GM21576 (cell line): ENCODE data around the gene PLA2G2F.

Experiments used
- ATAC-seq: cut with Tn5 transposase; IDR thresholded peaks from one replicate; pipeline ENCODE4 v1.9.1; 2021; ENCODE audit warnings: mild to moderate bottlenecking, moderate library complexity; ENCODE audit not compliant: unreplicated experiment

The PLA2G2F gene

DNA sequence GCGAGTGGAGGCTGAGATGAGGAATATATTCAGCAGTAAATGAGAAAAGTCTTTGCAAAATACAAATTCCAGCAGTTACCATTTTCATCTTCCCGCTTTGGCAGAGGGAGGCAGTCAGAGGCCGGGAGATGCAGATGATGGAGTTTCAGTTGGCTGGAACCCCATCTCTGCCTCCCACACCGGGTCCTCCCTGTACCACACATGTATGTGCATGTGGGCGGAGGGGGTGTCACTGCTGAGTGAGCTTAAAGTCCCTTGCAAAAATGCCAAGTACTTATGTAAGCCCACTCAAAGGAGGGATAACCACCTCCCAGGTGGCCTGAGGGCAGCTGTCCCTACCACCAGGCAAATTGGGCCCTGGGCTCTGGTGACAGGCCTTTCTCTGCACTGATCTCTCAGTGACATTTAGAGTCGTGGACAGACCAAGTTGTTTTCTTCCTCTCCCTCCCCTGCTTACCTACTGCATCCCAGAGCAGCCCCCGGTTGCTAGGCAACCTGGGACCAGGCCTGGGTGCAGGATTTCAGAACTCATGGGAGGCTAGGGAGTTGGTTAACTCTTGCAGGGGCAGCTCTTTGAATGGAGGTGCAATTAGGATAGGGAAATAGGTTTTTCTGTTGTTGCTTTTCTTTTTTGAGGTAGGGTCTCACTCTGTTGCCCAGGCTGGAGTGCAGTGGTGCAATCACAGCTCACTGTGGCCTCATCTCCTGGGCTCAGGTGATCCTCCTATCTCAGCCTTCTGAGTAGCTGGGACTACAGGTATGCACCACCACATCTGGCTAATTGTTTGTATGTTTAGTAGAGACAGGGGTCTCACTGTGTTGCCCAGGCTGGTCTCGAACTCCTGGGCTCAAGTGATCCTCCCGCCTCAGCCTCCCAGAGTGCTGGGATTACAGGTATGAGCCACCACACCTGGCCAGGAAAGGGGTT is 29.7 kb downstream of the PLA2G2F start:
- no peak for ATAC-seq

DNA sequence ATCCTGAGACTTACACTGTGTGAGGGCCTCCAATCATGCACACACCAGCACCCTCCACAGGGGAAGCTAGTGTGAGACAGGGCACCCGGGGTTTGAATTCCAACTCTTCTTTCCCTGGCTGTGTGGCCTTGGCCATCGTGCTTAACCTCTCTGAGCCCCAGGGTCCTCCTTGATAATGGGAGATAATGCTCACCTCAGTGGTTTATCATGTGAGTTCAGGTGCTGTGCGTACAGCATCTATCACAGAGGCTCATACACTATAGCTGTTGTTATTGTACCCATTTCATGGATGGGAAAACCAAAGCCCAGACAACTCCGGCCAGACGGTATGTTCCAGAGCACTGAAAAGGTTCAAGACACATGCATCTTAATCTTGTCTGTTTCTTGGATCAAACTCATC is 30.8 kb downstream of the PLA2G2F start:
- no peak for ATAC-seq

DNA sequence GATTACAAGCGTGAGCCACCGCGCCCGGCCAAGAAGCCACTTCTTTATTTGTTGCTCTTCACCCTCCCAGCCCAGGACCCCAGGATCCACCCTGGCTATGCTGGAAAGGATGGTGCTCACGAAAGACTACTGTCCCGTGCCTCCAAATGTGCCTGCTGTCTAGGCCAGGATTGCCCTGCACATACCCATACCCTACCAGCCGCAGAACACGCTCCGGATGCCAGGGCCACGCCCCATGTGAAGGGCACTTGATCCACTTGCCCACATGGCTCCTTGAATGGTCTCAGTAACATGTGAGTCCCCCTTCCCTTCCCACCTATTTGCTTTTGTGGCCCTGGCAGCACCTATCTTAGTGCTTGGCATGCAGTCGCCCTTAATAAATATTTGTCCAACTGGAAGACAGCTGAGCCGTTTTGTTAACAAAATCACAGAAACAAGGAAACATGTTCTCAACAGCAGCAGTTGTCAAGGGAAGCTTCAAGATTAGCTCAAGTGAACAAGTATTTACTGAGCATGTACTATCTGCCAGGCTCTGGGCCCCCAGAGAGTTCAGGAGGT is 33.0 kb downstream of the PLA2G2F start:
- no peak for ATAC-seq

DNA sequence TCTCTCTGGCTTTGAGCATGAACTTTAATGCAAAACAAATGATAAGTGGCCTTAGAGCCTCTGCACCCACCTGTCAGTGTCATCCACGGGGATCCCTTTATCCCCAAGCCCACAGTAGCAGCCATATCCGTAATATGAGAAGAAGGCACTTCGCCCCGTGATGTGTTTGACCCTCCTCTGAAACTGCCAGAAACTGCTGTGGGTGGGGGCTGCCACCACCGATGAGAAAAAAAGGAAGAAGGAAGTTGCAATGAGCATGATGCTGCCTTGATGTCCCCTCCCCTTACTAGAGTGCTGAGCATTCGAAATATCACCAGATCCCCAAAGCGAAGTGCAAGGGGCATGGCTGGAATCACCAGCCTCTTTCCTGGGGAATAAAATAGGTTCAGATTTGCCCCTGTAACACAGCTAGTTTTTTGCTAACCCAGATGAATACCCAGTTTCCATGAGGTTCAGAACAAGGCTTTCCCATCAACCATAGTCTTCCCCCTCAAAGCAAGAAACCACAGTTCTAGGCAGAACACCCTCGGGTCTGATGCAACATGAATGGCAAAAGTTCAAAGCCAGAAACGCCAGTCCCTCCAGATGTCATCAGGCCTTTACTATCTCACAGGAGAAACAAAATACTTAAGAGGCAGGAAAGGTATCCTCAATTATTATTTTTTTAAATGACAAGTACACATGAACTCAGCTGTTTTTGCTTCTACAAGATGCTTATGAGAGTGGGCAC is 36.0 kb downstream of the PLA2G2F start:
- no peak for ATAC-seq

DNA sequence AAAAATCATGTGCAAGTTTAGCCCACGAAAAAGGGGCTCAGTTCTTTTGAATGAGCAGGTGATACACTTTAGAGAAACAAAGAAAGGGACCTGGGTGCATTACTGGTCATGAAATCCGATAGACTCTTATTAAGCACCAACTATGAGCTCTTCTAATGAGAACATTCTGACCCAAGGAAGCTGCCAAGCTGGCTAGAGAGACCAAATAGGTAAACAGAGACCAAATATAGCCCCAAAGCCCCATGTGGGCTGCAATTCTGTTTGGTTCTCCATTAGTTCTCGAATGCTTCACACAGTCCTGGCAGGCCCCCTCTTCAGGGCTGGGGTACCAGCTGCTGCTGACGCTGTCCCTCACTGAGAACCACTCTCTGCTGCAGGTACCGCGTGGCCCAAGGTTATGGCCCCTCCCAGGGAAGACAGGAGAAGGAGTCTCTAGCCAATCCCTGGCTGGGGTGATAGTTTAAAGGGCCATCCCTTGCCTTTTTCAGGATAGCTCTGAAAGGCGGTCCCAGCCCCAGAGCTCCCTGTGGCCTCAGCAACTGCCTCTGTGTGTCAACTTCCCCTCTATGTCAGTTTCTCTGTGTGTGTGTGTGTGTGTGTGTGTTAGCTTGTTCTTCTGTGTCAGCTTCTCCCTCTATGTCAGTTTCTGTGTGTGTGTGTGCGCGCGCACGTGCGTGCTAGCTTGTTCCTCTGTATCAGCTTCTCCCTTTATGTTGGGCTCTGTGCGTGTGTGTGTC is 39.7 kb downstream of the PLA2G2F start:
- ATAC-seq = no peak

DNA sequence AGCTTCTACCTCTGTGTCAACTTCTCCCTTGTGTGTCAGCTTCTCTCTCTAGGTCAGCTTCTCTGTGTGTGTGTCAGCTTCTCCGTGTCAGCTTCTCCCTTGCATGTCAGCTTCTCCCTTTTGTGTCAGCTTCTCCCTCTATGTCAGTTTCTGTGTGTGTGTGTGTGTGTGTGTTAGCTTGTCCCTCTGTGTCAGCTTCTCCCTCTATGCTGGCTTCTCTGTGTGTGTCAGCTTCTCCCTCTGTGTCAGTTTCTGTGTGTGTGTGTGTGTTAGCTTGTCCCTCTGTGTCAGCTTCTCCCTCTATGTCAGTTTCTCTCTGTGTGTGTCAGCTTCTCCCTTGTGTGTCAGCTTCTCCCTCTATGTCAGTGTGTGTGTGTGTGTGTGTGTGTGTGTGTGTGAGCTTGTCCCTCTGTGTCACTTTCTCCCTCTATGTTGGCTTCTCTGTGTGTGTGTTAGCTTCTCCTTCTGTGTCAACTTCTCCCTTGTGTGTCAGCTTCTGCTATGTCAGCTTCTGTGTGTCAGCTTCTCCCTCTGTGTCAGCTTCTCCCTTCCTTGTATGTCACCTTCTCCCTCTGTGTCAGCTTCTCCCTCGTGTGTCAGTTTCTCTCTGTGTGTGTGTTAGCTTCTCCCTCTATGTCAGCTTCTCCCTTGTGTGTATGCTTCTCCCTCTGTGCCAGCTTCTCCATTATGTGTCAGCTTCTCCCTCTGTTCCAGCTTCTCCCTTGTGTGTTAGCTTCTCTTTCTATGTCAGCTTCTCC is 40.4 kb downstream of the PLA2G2F start:
- ATAC-seq = no peak

DNA sequence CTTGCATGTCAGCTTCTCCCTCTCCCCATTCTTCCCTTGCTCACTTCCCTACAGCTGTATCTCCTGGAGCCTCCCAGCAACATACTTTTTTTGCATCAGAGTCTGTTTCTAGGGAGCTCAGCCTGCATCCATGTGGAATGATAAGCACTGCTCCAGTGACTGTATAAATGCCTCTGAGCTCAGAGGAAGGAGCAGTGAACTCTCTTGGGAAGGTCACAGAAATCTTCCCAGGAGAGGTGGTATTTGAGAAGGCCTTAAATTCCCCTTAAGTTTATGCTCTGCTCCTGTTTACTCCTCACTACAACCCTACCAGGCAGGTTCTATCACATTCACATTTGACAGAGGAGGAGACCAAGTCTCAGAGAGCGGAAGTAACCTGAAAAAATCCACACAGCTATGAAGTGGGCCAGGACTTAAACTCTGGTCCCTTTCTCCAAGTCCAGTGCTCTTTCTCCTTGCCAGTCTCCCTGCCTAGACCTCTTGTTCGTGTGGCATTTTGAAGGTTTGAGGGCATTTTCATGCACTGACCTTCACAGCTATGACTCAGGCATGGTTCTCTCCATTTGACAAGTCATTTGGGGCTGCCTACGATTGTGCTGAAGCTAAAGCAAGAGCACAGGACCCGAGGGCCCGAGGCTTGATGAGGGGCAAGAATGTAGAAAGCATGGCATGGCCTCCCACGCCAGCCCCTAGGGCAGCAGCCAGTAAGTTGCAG is 41.2 kb downstream of the PLA2G2F start:
- no peak for ATAC-seq

DNA sequence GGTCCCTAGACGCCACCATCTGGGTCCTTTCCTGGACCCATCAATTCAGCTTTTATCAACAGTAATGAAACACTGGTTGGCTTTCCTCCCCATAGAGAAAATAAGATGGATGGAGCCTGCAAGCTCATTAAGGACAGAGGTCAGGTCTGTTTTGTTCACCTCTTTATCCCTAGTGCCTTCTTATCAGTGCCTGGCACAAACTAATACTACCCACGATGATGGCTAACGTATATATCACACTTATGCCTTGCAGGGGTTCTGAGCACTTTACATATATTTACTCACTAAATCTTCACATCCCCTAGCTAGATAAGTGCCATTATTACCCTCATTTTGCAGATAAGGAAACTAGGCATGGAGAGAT is 41.7 kb downstream of the PLA2G2F start:
- no peak for ATAC-seq

DNA sequence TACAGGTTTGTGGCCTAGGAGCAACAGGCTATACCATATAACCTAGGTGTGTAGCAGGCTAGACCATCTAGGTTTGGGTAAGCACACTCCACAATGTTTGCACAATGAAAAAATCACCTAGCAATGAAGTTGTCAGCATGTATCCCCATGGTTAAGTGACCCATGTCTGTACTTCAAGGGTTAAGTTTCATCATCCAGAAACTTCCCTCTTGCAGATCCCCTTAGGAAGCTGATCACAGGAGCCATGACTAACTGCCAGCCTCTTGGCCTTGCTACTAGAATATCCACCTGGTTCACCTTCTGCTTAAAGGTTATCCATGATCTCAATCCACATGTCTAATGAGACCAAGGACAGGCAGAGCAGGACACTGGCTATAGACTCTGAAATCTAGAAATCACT is 43.3 kb downstream of the PLA2G2F start:
- ATAC-seq = no peak

DNA sequence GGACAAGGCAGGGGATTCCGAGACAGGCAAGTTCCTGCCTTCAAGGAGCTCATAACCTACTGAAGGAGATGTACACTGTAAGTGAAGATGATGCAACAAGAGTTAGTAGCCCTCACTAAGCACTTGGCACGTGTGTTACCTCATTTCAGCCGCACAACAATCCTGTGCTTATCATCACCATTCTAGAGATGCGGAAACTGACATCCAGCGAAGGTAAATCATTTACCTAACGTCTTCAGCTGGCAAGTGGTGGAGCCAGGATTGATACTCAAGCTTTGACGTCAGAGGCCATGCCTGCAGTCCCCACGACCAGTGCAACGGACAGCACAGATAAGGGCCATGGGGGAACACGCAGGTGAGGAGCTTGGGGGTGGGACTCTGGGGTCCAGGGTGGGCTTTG is 43.9 kb downstream of the PLA2G2F start:
- no peak for ATAC-seq

DNA sequence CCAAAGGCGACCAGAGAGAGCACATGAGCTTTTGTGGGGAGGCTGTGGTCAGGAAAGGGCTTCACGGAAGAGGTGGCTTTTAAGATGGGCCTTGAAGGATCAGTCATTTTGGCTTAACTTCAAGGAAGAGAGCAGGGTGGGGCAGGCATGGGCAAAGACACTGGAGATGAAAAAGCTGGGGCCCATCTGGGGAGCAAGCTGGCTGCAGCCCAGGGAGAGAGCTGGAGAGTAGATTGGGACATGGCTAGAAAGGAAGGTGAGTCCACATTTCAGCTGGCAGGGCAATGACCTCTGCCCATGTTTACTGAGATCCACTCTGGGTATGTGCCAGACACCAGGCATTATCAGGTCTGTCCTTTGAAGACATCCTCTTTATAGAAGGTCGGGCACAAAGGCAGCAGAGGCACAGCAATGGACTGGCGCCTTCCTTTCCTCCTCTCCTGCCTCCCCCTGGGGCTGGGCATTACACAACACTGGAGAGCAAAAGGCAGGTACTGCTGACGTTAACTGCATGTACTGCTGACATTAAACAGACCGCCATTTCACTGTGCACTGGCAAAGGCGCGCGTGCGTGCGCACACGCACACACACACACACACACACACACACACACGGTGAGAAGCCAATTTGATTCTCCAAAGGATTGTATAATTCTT is 44.6 kb downstream of the PLA2G2F start:
- ATAC-seq = no peak

DNA sequence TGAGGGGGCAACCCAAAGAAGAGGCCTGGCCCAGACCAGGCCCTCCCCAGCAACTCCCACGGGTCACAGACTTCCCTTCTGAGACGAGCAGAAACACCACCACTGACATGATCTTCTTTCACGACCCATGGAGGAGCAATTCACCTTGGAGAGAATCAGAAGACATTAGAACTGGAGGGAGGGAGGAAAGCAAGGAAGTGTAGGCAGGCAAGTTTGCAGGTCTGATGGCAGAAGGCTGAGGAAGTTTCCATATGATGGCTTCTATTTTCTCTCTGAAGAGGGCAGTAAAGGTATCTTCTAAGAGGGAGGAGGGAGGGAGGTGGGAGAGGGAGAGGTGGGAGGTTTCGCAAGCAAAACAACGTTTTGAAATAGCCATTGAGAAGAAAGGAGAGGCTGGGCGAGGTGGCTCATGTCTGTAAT is 45.4 kb downstream of the PLA2G2F start:
- no peak for ATAC-seq

DNA sequence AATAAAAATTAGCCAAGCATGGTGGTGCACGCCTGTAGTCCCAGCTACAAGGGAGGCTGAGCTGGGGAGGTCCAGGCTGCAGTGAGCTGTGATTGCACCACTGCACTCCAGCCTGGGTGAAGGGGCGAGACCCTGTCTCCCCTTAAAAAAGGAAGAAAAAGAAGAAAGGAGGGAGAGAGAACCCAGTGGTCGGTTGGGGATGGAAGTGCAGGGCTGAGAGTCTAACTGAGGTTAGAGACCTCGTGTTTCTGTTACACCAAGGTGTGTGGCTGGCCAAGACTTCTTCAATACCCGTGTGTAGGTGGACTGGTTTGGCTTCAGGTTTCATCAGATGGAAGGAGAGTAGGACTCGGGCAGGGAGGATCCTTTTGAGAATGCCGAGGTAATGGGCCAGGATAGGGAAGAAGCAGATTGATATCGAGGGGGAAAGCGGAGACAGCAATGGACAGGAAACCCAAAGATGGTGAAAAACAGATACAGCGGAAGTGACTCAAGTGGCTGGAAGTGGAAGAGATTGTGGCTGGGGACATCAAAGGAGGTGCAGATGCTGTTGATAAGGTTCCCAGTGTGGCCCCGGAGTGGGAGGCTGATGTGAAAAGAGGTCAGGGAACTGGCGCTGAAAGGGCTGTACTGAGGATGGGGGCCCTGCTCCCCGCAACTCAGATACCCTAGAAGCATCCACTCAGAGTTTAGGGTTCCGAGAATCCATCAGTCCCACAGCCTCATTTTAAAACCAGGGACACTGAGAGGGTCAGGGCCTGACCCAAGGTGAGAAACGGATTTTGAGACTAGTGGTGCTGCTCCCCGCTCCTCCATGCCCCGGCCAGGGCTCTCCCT is 46.1 kb downstream of the PLA2G2F start:
- no peak for ATAC-seq

DNA sequence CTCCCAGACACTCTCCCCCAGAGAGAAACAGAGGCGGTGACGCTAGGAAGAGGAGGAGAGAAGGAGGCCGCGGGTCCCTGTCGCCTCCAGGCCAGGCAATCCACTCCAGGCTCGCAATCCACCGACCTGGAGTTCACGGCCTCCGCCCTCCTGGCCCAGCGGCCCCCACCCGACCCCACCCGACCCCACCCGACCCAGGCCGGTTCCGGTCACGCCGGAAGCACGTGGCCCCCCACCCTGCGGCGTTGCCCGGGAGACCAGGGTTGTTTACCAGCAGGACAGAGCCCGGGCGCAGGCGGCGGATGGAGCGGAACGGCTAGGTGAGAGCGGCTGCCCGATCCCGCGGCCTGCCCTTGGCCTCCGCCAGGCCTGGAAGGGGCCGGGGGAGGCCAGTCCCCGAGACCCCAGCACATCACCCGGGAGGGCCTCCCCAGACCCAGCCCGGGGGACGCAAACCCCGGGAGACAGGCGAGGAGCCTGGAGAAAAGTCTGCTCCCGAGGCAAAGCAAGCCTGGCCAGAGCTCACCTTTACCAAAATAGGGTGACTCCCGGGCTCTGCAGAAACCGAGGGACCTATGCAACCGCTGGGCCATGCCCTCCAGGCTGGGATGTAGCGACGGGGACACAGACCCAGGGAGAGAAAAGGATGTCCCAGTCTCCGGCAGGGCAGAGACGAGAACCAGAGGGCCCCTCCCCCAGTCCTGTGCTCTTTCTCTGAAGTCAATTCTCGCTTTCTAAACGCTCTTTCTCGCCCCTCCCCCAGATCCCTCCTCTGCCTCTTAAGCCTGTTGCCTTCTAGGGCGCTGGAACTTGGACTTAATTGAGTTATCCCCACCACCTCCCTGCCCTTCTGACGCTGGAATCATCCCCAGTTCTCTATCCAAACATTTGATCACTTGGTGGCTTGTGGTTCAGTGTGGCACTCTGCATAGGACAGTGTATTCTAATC is 47.0 kb downstream of the PLA2G2F start, which contains the start of the genes PLA2G2C and UBXN10:
TSS of gene PLA2G2C (minus strand) at position 685 of the 949 bp plus-strand sequence. CDS start 9,155 bp downstream, outside the sequence.
TSS of gene UBXN10 (plus strand) at position 263 of the 949 bp plus-strand sequence. CDS start 4,466 bp downstream, outside the sequence.
- no peak for ATAC-seq

DNA sequence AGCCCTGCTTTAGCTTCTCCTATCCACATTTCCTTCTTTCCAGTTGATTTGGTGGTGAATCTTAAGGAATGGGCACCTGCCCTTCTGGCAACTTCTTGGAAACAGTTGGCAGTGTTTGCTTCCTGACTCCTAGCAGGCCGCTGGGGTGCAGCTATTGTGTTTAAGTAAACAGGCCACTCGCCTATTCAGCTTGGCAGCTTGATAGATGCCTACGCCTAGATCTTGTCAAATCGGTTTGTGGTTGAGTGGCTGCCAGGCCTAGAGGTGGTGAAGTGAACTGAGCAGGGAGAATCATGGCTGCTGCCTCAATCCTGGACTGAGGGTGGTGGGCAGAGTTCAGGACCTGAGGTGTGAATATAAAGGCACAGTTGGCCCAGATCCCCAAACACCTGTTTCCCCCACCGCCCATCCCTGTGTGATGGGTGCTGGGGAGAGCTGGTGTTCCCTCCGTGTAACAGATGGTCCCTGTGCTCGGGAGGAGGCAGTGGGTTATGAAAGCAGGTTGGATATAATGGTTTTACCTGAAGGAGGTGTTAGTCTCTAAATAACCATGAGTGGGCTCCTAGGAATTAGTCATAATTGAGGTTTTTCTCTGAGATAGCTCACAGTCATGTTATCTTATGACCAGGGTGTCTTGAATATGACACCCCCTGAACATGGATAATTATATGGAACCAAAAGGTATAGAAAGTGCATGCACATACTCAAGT is 48.1 kb downstream of the PLA2G2F start:
- no peak for ATAC-seq

DNA sequence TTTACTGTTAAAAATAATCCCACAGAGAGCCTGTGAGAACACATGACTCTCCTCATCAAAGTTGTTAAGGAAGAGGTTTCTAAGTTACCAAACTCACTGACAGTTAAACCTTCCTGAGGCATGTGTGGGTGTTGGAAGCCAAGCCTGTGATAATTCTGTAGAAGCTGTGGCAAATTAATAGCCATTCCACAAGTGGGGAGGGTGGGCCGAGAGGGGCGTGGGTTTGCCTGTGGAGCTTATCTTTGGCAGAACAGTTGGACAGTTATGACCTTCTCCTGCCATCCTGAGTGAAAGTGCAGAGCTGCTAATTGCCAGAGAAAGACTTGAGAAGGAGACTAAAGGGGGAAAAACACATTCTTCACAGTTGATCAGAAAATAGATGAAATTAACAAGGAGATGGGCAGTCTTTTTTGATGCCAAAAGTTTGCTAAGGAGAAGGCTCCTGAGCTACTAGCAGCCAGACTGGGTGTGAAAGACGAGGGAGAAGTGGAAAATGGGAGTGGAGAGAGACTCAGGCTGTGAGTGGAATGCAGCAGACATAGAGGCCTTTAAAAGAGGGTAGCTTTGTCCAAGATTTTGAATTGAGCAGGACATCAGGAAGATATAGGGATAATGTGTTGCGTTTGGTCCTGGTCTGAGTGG is 48.8 kb downstream of the PLA2G2F start:
- no peak for ATAC-seq
